Neuronal stem cell (in vitro differentiated cells): ENCODE measurements around the gene LRMDA.

Source experiments
- DNase-seq: peaks from one replicate; pipeline ENCODE4 v3.0.0-alpha.2; 2013; ENCODE audit warnings: low spot score
- H2AFZ ChIP-seq: one replicate; pipeline ENCODE4 v1.6.1; 2013; ENCODE audit warnings: mild to moderate bottlenecking, low read length, inconsistent platforms
- H2AK5ac ChIP-seq: 2 replicates; pipeline ENCODE4 v1.6.1; 2013; ENCODE audit warnings: low read depth, mild to moderate bottlenecking, inconsistent platforms, low read length, moderate library complexity, mixed read lengths
- H2BK120ac ChIP-seq: 2 replicates; pipeline ENCODE4 v1.6.1; 2013; ENCODE audit warnings: low read depth, mild to moderate bottlenecking, inconsistent platforms, low read length, moderate library complexity, mixed read lengths
- H2BK12ac ChIP-seq: one replicate; pipeline ENCODE4 v1.6.1; 2013; ENCODE audit warnings: low read length, inconsistent platforms
- H2BK15ac ChIP-seq: 2 replicates; pipeline ENCODE4 v1.6.1; 2013; ENCODE audit warnings: mild to moderate bottlenecking, low read length, inconsistent platforms, mixed read lengths
- H2BK5ac ChIP-seq: one replicate; pipeline ENCODE4 v1.6.1; 2013; ENCODE audit warnings: inconsistent platforms, mild to moderate bottlenecking, low read length, moderate library complexity
- H3K14ac ChIP-seq: one replicate; pipeline ENCODE4 v1.6.1; 2013; ENCODE audit warnings: low read length, inconsistent platforms
- H3K18ac ChIP-seq: 2 replicates; pipeline ENCODE4 v1.6.1; 2013; ENCODE audit warnings: low read length, inconsistent platforms
- H3K23ac ChIP-seq: 2 replicates; pipeline ENCODE4 v1.6.1; 2013; ENCODE audit warnings: low read depth, mild to moderate bottlenecking, mixed read lengths, low read length, inconsistent platforms; ENCODE audit not compliant: poor library complexity
- H3K27ac ChIP-seq: replicated peaks from 3 replicates; pipeline ENCODE4 v1.5.1; 2013; ENCODE audit warnings: low read length, inconsistent platforms
- H3K27me3 ChIP-seq, 3 experiments: 2 replicates each; pipeline ENCODE4 v1.6.1; 2013; ENCODE audit warnings: low read length in 3 of 3, mild to moderate bottlenecking in 2 of 3, inconsistent platforms in 1 of 3, low read depth in 1 of 3, mixed read lengths in 1 of 3, moderate library complexity in 1 of 3; ENCODE audit not compliant: control insufficient read depth in 3 of 3, insufficient read depth in 3 of 3
- H3K36me3 ChIP-seq, 2 donors: replicated peaks in 1 of 2; 2 replicates each; pipeline ENCODE4 v1.6.1; 2013; ENCODE audit warnings: low read length in 2 of 2; ENCODE audit not compliant: control insufficient read depth in 2 of 2, insufficient read depth in 2 of 2
- H3K4ac ChIP-seq: 2 replicates; pipeline ENCODE4 v1.6.1; 2013; ENCODE audit warnings: inconsistent platforms, mild to moderate bottlenecking, low read length, moderate library complexity
- H3K4me1 ChIP-seq, 2 donors: 1 replicate in 1 of 2; 2 replicates in 1 of 2; pipeline ENCODE4 v1.6.1; 2013; ENCODE audit warnings: low read length in 2 of 2, low read depth in 1 of 2; ENCODE audit not compliant: control insufficient read depth in 2 of 2, insufficient read depth in 1 of 2
- H3K4me2 ChIP-seq: one replicate; pipeline ENCODE4 v1.6.1; 2013; ENCODE audit warnings: mild to moderate bottlenecking, low read length, inconsistent platforms; ENCODE audit not compliant: insufficient read depth, poor library complexity, severe bottlenecking
- H3K4me3 ChIP-seq, 2 donors: 2 replicates each; pipeline ENCODE4 v1.5.1; 2013; ENCODE audit warnings: low read length in 2 of 2, mild to moderate bottlenecking in 2 of 2, inconsistent platforms in 1 of 2, moderate library complexity in 1 of 2
- H3K79me1 ChIP-seq: one replicate; pipeline ENCODE4 v1.6.1; 2013; ENCODE audit warnings: low read depth, mild to moderate bottlenecking, inconsistent platforms, low read length, moderate library complexity
- H3K9ac ChIP-seq: one replicate; pipeline ENCODE4 v1.6.1; 2013; ENCODE audit warnings: mild to moderate bottlenecking, low read depth, low read length, inconsistent platforms; ENCODE audit not compliant: poor library complexity
- H3K9me3 ChIP-seq, 2 donors: replicated peaks in 1 of 2; 2 replicates each; pipeline versions ENCODE3 to v1.6.1; 2013; ENCODE audit warnings: low read length in 2 of 2, mild to moderate bottlenecking in 2 of 2, inconsistent platforms in 1 of 2, low read depth in 1 of 2, mixed read lengths in 1 of 2, moderate library complexity in 1 of 2; ENCODE audit not compliant: control insufficient read depth in 2 of 2, insufficient read depth in 1 of 2
- H4K8ac ChIP-seq: one replicate; pipeline ENCODE4 v1.6.1; 2013; ENCODE audit warnings: low read depth, mild to moderate bottlenecking, inconsistent platforms, low read length, moderate library complexity
- H4K91ac ChIP-seq: one replicate; pipeline ENCODE4 v1.6.1; 2013; ENCODE audit warnings: low read length, low read depth, mild to moderate bottlenecking, inconsistent platforms; ENCODE audit not compliant: poor library complexity
- WGBS, 2 donors: extraction: QIAGEN DNeasy Blood & Tissue Kit; methylation state at CpG; one replicate each; pipeline ENCODE4 v1.1.7; 2013; ENCODE audit warnings: missing lambda C conversion rate in 2 of 2, mixed read lengths in 1 of 2; ENCODE audit not compliant: insufficient read length in 2 of 2, insufficient replicate concordance in 1 of 2; ENCODE audit errors: extremely low coverage in 2 of 2; 5-methylcytosine and 5-hydroxymethylcytosine counted together

Gene LRMDA

DNA sequence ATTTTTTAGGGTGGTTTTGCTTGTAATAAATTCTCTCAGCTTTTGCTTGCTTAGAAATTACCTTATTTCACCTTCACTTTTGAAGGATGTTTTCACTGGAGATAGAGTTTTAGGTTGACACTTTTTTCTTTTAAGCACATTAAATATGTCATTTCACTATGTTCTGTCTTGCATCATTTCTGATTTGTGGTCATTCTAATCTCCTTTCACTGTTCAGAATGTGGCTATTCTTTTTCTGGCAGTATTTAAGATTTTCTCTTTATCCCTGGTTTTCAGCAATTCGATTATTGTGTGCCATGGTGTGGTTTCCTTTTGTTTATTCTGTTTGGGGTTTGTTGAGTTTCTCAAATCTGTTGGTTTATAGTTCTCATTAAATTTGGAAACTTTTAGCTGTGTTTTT lies 1140.6 kb downstream of the LRMDA start:
- H3K27me3 ChIP-seq: no peaks in the 10 kb centered on the region
- no peak overlapping the region for H4K91ac ChIP-seq
- no peak overlapping the region for H3K14ac ChIP-seq
- no peak overlapping the region for H3K18ac ChIP-seq
- H3K4ac ChIP-seq: no peak overlapping the region
- no peak overlapping the region for H2BK120ac ChIP-seq
- H3K9me3 ChIP-seq: no peaks in the 10 kb centered on the region
- no peak overlapping the region for H2AK5ac ChIP-seq
- H2AFZ ChIP-seq: no peak overlapping the region
- H2BK12ac ChIP-seq: no peak overlapping the region
- H3K79me1 ChIP-seq: no peaks in the 10 kb centered on the region
- H3K4me3 ChIP-seq: no peak overlapping the region
- H3K36me3 ChIP-seq: no peaks in the 10 kb centered on the region
- H3K23ac ChIP-seq: no peak overlapping the region
- DNase-seq: no peak
- H2BK15ac ChIP-seq: no peak overlapping the region
- H3K4me1 ChIP-seq: no peaks in the 10 kb centered on the region
- H3K9ac ChIP-seq: no peak overlapping the region
- no CpG with 5 or more reads among the region's 1 CpG for WGBS, 2 donors
- H4K8ac ChIP-seq: no peak overlapping the region
- H2BK5ac ChIP-seq: no peak overlapping the region
- no peak overlapping the region for H3K4me2 ChIP-seq
- H3K27ac ChIP-seq: no peak overlapping the region

DNA sequence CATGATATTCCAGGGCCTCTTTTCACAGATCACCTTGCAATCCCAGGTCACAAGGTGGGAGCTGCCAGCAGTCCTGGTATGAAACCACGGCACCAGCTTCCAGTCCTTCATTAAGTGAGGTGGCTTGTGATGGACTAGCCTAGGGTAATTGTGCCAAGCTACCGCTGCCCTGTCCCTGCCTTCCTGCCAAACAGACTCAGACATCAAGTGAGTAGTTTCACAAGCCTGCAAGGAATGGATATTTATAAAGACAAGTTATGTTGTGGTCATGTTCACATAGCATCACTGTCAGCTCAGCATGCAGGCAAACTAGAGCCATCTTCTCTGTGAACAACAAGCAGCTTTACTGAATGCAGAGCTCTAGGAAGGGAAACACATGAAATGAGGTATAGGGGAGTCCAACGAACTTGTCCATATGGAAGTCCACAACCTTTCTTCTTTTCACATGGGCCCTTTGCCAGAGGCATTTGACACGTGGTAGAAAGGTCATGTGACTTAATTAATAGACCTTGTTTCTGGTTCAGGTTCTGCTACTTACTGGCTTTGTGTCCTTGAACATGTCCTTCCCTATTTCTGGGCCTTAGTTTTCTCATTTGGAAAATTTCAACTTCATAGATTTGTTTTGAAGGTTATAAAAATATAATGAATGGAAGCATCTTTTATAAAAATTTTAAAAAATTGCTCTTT lies 1145.0 kb downstream of the LRMDA start:
- Histone ChIP-seq H3K27me3 (no peaks in the 10 kb centered on the region), H3K9ac (no peak overlapping the region), H2AK5ac (no peak overlapping the region), H2BK120ac (no peak overlapping the region), H2BK5ac (no peak overlapping the region), H3K23ac (no peak overlapping the region), H3K9me3 (peaks cover 0 to 2% of the 10 kb centered on the region in 2 donors), H3K79me1 (no peaks in the 10 kb centered on the region), H3K18ac (no peak overlapping the region), H3K36me3 (no peaks in the 10 kb centered on the region), H3K14ac (no peak overlapping the region), H3K4me1 (no peaks in the 10 kb centered on the region), H4K8ac (no peak overlapping the region), H3K4me2 (no peak overlapping the region), H2BK15ac (no peak overlapping the region), H2BK12ac (no peak overlapping the region), H3K4ac (no peak overlapping the region), H4K91ac (no peak overlapping the region), H3K27ac (no peak overlapping the region), H2AFZ (no peak overlapping the region), H3K4me3 (no peak overlapping the region)
- WGBS, 2 donors: no CpG with 5 or more reads among the region's 4 CpGs
- no peak for DNase-seq

DNA sequence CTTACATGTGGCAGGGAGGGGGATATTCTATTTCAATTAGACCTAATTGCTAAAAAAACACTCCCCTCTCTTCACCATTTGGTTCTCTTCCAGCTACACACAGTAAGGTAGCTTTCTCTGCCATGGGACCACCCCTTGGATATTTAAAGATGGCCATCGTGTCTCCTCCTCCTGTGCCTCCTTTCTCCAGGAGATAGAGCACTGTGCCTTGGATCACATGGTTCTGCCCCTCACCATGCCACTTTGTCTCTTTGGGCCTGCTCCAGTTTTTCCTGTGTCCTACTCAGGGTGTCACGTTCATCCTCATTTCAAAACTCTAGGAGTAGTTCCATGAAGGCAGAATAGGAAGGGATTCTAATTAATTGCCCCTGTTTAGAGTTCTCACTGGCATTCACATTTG lies 1146.0 kb downstream of the LRMDA start:
- Histone ChIP-seq H3K23ac (no peak overlapping the region), H3K14ac (no peak overlapping the region), H3K79me1 (no peaks in the 10 kb centered on the region), H3K9ac (no peak overlapping the region), H2AFZ (no peak overlapping the region), H3K4me2 (no peak overlapping the region), H3K36me3 (no peaks in the 10 kb centered on the region), H3K27ac (no peak overlapping the region), H3K9me3 (peaks cover 0 to 2% of the 10 kb centered on the region in 2 donors), H3K4ac (no peak overlapping the region), H3K4me3 (no peak overlapping the region), H2BK15ac (no peak overlapping the region), H3K27me3 (no peaks in the 10 kb centered on the region), H2AK5ac (no peak overlapping the region), H2BK5ac (no peak overlapping the region), H3K4me1 (no peaks in the 10 kb centered on the region), H2BK120ac (no peak overlapping the region), H3K18ac (no peak overlapping the region), H2BK12ac (no peak overlapping the region), H4K8ac (no peak overlapping the region), H4K91ac (no peak overlapping the region)
- DNase-seq: no peak
- no CpG with 5 or more reads among the region's 2 CpGs for WGBS, 2 donors

DNA sequence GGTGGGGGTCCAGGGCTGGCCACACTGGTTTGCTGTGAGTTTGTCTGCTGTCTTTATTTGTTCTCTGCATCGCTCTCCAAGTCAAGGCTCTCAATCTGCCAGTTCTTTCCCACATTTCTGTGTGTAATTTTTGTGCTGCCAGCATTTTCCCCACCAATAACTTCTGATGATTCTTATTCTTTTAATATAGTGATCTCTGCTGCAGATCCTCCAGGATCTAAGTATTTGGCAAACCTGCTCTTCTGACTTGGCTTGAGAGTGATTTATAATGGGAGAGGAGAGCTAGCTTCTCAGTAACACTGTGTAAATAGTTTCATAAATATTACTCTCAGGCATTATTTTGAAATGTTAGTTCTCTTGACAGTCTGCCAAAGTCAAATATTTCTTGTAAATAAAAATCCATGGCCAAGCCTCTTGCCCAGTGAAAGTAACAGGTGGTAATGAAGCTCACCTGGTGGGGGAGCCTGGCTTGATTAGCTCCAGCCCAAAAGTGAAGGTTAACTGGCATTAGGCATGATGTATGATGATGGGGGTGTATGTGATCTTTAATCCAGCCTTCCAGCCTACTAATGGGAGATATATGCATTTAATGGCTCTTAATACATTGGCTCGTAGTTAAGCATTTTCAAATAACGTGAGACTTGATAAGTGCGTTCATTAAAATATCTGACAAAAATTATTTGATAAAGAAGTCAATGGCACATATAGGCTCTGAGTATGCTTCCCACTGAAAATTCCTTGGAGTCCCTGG lies 1150.3 kb downstream of the LRMDA start:
- no peak overlapping the region for H4K91ac ChIP-seq
- H3K9ac ChIP-seq: no peak overlapping the region
- DNase-seq: no peak
- WGBS, 2 donors: no CpG with 5 or more reads among the region's 4 CpGs
- H3K79me1 ChIP-seq: no peaks in the 10 kb centered on the region
- H2BK12ac ChIP-seq: no peak overlapping the region
- no peak overlapping the region for H3K27ac ChIP-seq
- no peak overlapping the region for H3K18ac ChIP-seq
- H3K9me3 ChIP-seq: peaks cover 0 to 2% of the 10 kb centered on the region in 2 donors
- no peak overlapping the region for H2BK15ac ChIP-seq
- H3K4ac ChIP-seq: no peak overlapping the region
- H3K4me2 ChIP-seq: no peak overlapping the region
- no peak overlapping the region for H2AK5ac ChIP-seq
- no peaks in the 10 kb centered on the region for H3K36me3 ChIP-seq
- no peak overlapping the region for H3K23ac ChIP-seq
- H3K4me3 ChIP-seq: no peak overlapping the region
- H3K27me3 ChIP-seq: no peaks in the 10 kb centered on the region
- H2BK120ac ChIP-seq: no peak overlapping the region
- no peak overlapping the region for H2BK5ac ChIP-seq
- no peak overlapping the region for H2AFZ ChIP-seq
- H3K4me1 ChIP-seq: no peaks in the 10 kb centered on the region
- H3K14ac ChIP-seq: no peak overlapping the region
- no peak overlapping the region for H4K8ac ChIP-seq
